Sigmoid colon (tissue), 4 donors: Measurements from ENCODE around the gene S1PR3.

ENCODE experiments used
- EP300 ChIP-seq, 4 donors: sonication (generic); formaldehyde crosslinking; IDR thresholded peaks; one replicate each; pipeline ENCODE4 v1.6.1; 2017; ENCODE audit warnings: antibody characterized with exemption in 4 of 4
- POLR2A ChIP-seq, 2 donors: fragments of 450-650 bp; IDR thresholded peaks; one replicate each; pipeline ENCODE4 v1.6.1; 2016; ENCODE audit warnings: antibody characterized with exemption in 2 of 2, mild to moderate bottlenecking in 2 of 2, moderate library complexity in 2 of 2
- POLR2AphosphoS5 ChIP-seq, 4 donors: sonication (generic); formaldehyde crosslinking; IDR thresholded peaks; one replicate each; pipeline ENCODE4 v1.6.1; 2017; ENCODE audit warnings: antibody characterized with exemption in 4 of 4
- TF ChIP-seq, protein P1 (sequence below), 4 experiments: fragments of 450-650 bp in 3 of 4; fragments of 200-600 bp in 1 of 4; IDR thresholded peaks; one replicate each; pipeline ENCODE4 v1.5.1; 2016 to 2019; ENCODE audit warnings: antibody characterized with exemption in 4 of 4, mild to moderate bottlenecking in 3 of 4, moderate library complexity in 2 of 4

GRCh38 chr9:89021154-89021803 lies 30.0 kb downstream of the S1PR3 start:
- TF ChIP-seq, protein P1, sequence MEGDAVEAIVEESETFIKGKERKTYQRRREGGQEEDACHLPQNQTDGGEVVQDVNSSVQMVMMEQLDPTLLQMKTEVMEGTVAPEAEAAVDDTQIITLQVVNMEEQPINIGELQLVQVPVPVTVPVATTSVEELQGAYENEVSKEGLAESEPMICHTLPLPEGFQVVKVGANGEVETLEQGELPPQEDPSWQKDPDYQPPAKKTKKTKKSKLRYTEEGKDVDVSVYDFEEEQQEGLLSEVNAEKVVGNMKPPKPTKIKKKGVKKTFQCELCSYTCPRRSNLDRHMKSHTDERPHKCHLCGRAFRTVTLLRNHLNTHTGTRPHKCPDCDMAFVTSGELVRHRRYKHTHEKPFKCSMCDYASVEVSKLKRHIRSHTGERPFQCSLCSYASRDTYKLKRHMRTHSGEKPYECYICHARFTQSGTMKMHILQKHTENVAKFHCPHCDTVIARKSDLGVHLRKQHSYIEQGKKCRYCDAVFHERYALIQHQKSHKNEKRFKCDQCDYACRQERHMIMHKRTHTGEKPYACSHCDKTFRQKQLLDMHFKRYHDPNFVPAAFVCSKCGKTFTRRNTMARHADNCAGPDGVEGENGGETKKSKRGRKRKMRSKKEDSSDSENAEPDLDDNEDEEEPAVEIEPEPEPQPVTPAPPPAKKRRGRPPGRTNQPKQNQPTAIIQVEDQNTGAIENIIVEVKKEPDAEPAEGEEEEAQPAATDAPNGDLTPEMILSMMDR (IDR thresholded peaks at IDR 0.05), result no peak
- no peak for TF ChIP-seq POLR2AphosphoS5 (IDR thresholded peaks at IDR 0.05)
- TF ChIP-seq EP300 (IDR thresholded peaks at IDR 0.05), result no peak
- TF ChIP-seq POLR2A (IDR thresholded peaks at IDR 0.05), result no peak
